NCI-H146 (cell line): Measurements from ENCODE around the gene DNAJB7.
A peak's percentile ranks its signal among the peaks of the same experiment; 100 is the strongest.
"Not testable (repeated sequence)": the region's sequence is repeated elsewhere in the genome, so short reads cannot be mapped to it uniquely, and the experiment has no call there.

Source experiments
- DNase-seq: peaks from one replicate; lab custom pipeline; 2025; lab: John Stamatoyannopoulos, UW

Gene DNAJB7

GRCh38 chr22:40844951-40845350 is 17.0 kb downstream of the DNAJB7 start:
- no peak for DNase-seq

- DNase-seq: no peak
Measured at GRCh38 chr22:40838486-40838885, 23.4 kb downstream of the DNAJB7 start.

DNA sequence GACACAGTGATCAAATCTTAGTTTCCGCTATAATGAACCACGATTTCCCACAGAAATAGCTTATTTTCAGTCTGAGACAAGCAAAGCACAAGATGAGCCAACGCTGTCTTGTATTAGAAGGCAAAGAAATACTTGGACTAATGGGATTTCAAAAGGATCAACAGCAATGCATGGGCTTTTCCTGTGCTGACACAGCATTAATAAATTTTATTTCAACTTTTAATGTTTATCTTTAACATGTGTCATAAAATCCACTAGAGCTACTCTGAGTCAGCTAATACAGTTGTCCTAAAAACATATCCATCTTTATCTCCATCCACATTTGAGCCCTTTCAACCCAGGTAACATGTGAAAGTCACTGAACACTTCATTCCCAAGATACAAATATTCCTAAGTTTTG is 27.3 kb downstream of the DNAJB7 start:
- no peak for DNase-seq

GRCh38 chr22:40829131-40829530 is 32.8 kb downstream of the DNAJB7 start:
- no peak for DNase-seq

GRCh38 chr22:40826984-40827741 is 34.8 kb downstream of the DNAJB7 start:
- no peak for DNase-seq

DNA sequence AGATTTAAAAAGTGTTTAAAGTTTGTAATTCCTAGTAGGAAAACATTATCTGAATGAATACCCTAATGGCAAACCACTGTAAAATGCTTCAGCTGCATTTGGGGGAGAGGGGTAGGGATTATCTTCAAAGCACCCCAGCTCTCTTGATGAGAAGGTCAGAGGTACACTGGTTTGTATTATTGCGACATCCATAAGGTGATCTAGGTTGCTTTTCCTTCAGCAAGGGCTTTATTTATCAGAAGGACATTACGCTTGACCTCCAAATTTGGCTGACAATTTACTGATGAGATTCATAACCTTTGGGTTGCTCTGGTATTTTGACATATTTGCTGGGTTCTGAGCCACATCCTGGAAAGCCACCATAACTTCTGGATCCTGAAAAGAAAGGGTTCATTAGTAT is 35.6 kb downstream of the DNAJB7 start:
- DNase-seq: not testable (repeated sequence)

DNA sequence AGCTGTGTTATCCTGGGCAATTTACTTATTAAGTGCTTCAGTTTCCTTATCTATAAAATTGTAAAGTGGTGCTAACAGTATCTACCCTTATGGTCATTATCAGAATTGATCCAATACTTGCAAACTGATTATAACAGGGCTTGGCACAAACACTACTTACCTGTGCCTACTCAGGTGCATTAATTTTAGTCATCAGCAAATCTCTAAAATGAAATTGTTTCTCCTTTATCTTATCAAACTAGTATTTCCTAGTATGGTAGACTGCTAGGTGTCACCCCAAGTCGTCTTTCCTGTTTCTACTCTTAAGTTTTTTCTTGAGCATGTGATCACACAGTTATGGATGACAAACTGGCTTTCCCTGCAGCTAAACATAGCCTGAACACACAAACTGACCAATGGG is 38.5 kb downstream of the DNAJB7 start:
- no peak for DNase-seq

DNA sequence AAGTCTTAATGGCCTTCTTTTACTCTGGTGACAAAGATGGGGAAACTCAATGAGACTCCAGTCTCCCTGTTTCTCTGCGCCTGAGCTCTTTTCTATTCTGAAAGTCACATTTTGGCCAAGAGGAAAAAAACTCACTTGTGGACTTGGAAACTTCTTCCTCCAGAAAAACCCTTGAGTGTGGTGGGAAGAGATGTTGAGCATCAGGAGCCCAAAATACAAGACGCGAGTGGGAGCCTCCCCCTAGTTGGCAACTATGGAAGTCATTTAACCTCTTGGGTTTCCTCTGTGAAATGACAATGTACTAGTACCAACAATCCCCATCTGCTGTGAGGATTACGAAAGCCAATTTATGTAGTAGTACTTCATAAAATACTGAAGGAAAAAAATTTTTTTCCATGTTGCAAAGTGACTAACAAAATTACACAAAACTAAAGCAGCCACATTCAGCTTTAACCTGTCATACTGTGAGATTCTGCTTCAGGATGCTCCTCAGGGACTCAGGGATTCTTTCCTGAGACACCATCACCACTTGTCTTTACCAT is 42.2 kb downstream of the DNAJB7 start:
- no peak for DNase-seq

DNA sequence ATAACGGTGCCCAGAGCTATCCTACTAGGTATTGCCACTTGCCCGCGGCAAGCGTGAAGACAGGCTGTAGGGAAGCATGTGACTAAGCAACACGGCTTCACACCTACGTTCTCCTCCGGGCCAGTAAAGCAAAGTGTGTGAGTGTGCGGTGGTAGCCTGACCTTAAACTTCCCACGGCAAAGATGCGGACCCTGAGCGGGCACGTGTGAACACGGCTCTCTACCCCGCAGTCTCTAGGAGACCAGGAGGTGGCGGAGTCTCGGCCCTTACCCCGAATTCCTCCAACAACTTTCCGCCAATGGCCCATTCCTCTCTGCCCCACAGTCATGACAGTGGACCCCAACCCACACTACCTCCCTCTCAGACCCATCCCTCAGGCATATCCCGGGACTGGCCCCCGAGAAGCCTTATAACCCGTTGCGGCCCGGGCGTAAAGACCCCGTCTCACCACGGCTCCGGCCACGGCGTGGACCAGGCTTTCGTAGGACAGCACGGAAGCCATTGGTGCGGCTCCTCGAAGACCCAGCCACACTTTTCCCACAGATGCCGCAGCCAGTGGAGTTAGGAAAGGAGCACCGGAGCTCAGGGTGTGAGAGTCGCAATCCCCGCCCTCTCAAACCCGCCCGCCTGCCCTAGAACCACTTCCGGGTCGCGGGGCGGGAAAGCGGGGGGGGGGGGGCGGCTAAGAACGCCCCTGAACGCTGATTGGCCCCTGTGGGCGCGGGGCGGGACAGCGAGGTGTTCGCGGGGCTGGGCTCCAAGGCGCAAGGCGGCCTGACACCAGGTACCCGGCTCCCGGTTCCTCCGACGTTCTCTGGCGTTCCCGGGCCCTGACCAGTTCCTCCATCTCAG is 42.9 kb downstream of the DNAJB7 start, which contains the start of gene SLC25A17:
Gene SLC25A17 (minus strand): TSS at position 600 of the 852 bp plus-strand sequence. CDS start 98 bp downstream, at position 502.
- peak; percentile 84 for DNase-seq

GRCh38 chr22:40818192-40818746 is 43.6 kb downstream of the DNAJB7 start:
- DNase-seq: no peak

DNA sequence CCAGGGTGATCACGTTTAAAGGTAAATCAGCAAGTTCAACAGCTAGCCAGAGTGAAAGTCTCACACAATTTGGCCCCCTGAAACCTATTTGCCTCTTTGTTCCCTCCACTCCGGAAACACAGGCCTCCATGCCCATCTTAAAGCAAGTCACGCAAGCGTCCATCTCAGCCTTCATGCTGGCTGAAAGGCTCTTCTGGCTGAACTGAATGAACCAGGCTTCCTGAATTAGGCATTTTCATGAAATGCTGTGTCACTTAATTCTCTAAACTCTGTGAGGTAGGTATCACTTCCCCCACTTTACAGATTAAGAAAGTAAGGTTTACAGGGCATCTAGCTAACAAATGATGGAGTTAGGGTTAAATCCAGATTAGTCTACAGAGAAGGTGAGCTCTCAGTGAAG is 44.2 kb downstream of the DNAJB7 start:
- DNase-seq: no peak

GRCh38 chr22:40813912-40814315 is 48.0 kb downstream of the DNAJB7 start:
- no peak for DNase-seq
